Suprapubic skin (tissue), 4 donors: Measurements from ENCODE around the gene OR7A5. TPM values are rescaled to one million over a fixed set of nuclear protein-coding genes. Genes with fewer than 3 reads are reported as not detected.
"Not testable (repeated sequence)": the region's sequence is repeated elsewhere in the genome, so short reads cannot be mapped to it uniquely, and the experiment has no call there.

Source experiments
- DNase-seq, 2 donors: peaks; one replicate each; pipeline ENCODE4 v3.0.0-alpha.2; 2019; ENCODE audit warnings: low spot score in 2 of 2
- H3K27ac ChIP-seq: fragments of 200-600 bp; sonication (generic); one replicate; pipeline ENCODE4 v1.5.1; 2019
- H3K27me3 ChIP-seq: fragments of 200-600 bp; sonication (generic); one replicate; pipeline ENCODE4 v1.5.1; 2019
- H3K36me3 ChIP-seq: fragments of 200-600 bp; sonication (generic); one replicate; pipeline ENCODE4 v1.5.1; 2019
- H3K4me1 ChIP-seq: fragments of 200-600 bp; sonication (generic); one replicate; pipeline ENCODE4 v1.5.1; 2019
- H3K4me3 ChIP-seq: fragments of 200-600 bp; sonication (generic); one replicate; pipeline ENCODE4 v1.5.1; 2019; ENCODE audit warnings: mild to moderate bottlenecking
- H3K9me3 ChIP-seq: fragments of 200-600 bp; sonication (generic); one replicate; pipeline ENCODE4 v1.5.1; 2019
- CTCF ChIP-seq, 2 donors: fragments of 200-600 bp in 1 of 2; fragments of 450-650 bp in 1 of 2; sonication (generic) in 1 of 2; IDR thresholded peaks; one replicate each; pipeline ENCODE4 v1.5.1; 2016 to 2019; ENCODE audit warnings: antibody characterized with exemption in 2 of 2, mild to moderate bottlenecking in 1 of 2, moderate library complexity in 1 of 2
- EP300 ChIP-seq: sonication (generic); formaldehyde crosslinking; IDR thresholded peaks from one replicate; pipeline ENCODE4 v1.6.1; 2017; ENCODE audit warnings: antibody characterized with exemption
- POLR2A ChIP-seq, 2 donors: fragments of 450-650 bp; IDR thresholded peaks; one replicate each; pipeline ENCODE4 v1.6.1; 2017; ENCODE audit warnings: antibody characterized with exemption in 2 of 2, mild to moderate bottlenecking in 2 of 2, moderate library complexity in 2 of 2
- POLR2AphosphoS5 ChIP-seq, 3 donors: sonication (generic); formaldehyde crosslinking; IDR thresholded peaks; one replicate each; pipeline ENCODE4 v1.6.1; 2017; ENCODE audit warnings: antibody characterized with exemption in 3 of 3
- WGBS: methylation state at CpG from one replicate; pipeline ENCODE4 v1.1.5; 2018; 5-methylcytosine and 5-hydroxymethylcytosine counted together
- total RNA-seq, 4 donors: library from RNA; depleted of rRNA; stranded (reverse); fragments of >200 nt; gene quantifications; one replicate each; pipeline ENCODE4 v1.1.0, GENCODE V29; 2016

OR7A5 gene
- total RNA-seq, 4 donors from 2014 or later = 0.91 to 3.7 (median 2.7) TPM

GRCh38 chr19:14804765-14805164, 30.2 kb downstream of the OR7A5 start:
- DNase-seq = no peak
- Histone ChIP-seq H3K27ac (no peak overlapping the region), H3K4me1 (no peaks in the 10 kb centered on the region), H3K36me3 (no peaks in the 10 kb centered on the region), H3K27me3 (no peaks in the 10 kb centered on the region), H3K4me3 (no peak overlapping the region), H3K9me3 (no peaks in the 10 kb centered on the region)
- WGBS = 77% methylated on average over 3 of the region's 3 CpGs
- no peak for TF ChIP-seq CTCF (IDR thresholded peaks at IDR 0.05)
- no peak for TF ChIP-seq EP300
- no peak for TF ChIP-seq POLR2A (IDR thresholded peaks at IDR 0.05)
- no peak for TF ChIP-seq POLR2AphosphoS5 (IDR thresholded peaks at IDR 0.05)

GRCh38 chr19:14798760-14799159, 36.2 kb downstream of the OR7A5 start:
- DNase-seq = no peak
- no peak for TF ChIP-seq CTCF (IDR thresholded peaks at IDR 0.05)
- TF ChIP-seq POLR2AphosphoS5 (IDR thresholded peaks at IDR 0.05) = no peak
- no peak for TF ChIP-seq EP300
- TF ChIP-seq POLR2A (IDR thresholded peaks at IDR 0.05) = no peak
- Histone ChIP-seq H3K4me1 (no peaks in the 10 kb centered on the region), H3K36me3 (no peaks in the 10 kb centered on the region), H3K27ac (no peak overlapping the region), H3K27me3 (no peaks in the 10 kb centered on the region), H3K9me3 (no peaks in the 10 kb centered on the region), H3K4me3 (no peak overlapping the region)
- WGBS = 81% methylated on average over 5 of the region's 5 CpGs

GRCh38 chr19:14796021-14796420, 39.0 kb downstream of the OR7A5 start:
- H3K4me1 ChIP-seq = no peaks in the 10 kb centered on the region
- no peak overlapping the region for H3K27ac ChIP-seq
- WGBS = 96% methylated on average over 11 of the region's 11 CpGs
- no peaks in the 10 kb centered on the region for H3K36me3 ChIP-seq
- H3K9me3 ChIP-seq = no peaks in the 10 kb centered on the region
- peak in 1 of 2 donors; percentile 31 for DNase-seq
- H3K27me3 ChIP-seq = no peaks in the 10 kb centered on the region
- H3K4me3 ChIP-seq = no peak overlapping the region
- TF ChIP-seq EP300 (no peak), POLR2AphosphoS5 (IDR thresholded peaks at IDR 0.05) (no peak), POLR2A (IDR thresholded peaks at IDR 0.05) (no peak), CTCF (IDR thresholded peaks at IDR 0.05) (no peak)

GRCh38 chr19:14795078-14795721, 39.8 kb downstream of the OR7A5 start:
- no peaks in the 10 kb centered on the region for H3K9me3 ChIP-seq
- no peak overlapping the region for H3K4me3 ChIP-seq
- peak in 1 of 2 donors; percentile 29 for DNase-seq
- H3K27ac ChIP-seq = no peak overlapping the region
- no peaks in the 10 kb centered on the region for H3K4me1 ChIP-seq
- TF ChIP-seq CTCF (IDR thresholded peaks at IDR 0.05) (no peak), POLR2A (IDR thresholded peaks at IDR 0.05) (no peak)
- H3K27me3 ChIP-seq = no peaks in the 10 kb centered on the region
- no peaks in the 10 kb centered on the region for H3K36me3 ChIP-seq
- WGBS = 81% methylated on average over 5 of the region's 5 CpGs

- H3K36me3 ChIP-seq, H3K27ac ChIP-seq, H3K9me3 ChIP-seq, H3K27me3 ChIP-seq, H3K4me1 ChIP-seq, H3K4me3 ChIP-seq: not testable (repeated sequence)
- WGBS = 64% methylated on average over 6 of the region's 6 CpGs
- DNase-seq = peak in 1 of 2 donors; percentile 21
Measured at GRCh38 chr19:14792250-14792649, 42.7 kb downstream of the OR7A5 start.

GRCh38 chr19:14786421-14786851, 48.5 kb downstream of the OR7A5 start:
- Histone ChIP-seq H3K27ac (no peak overlapping the region), H3K4me3 (peak overlapping the region; percentile 15), H3K9me3 (no peaks in the 10 kb centered on the region)

GRCh38 chr19:14785102-14785793, 49.7 kb downstream of the OR7A5 start:
- H3K4me1 ChIP-seq, H3K9me3 ChIP-seq, H3K27me3 ChIP-seq, H3K4me3 ChIP-seq, H3K36me3 ChIP-seq: not testable (repeated sequence)
- DNase-seq = peak in 1 of 2 donors; percentile 70
- H3K27ac ChIP-seq = peak overlapping the region; percentile 8
- 57% methylated on average over 9 of the region's 11 CpGs for WGBS

More at GRCh38 chr19:14786421-14786851, 48.5 kb downstream of the OR7A5 start:
- peak in 1 of 2 donors; percentile 74 for DNase-seq
- no peaks in the 10 kb centered on the region for H3K36me3 ChIP-seq
- no peak for TF ChIP-seq POLR2A (IDR thresholded peaks at IDR 0.05)
- TF ChIP-seq CTCF (IDR thresholded peaks at IDR 0.05) = peak in 1 of 2 donors; percentile 86
- TF ChIP-seq EP300 = no peak
- TF ChIP-seq POLR2AphosphoS5 (IDR thresholded peaks at IDR 0.05) = no peak
- peaks cover 6% of the 10 kb centered on the region for H3K4me1 ChIP-seq
- 17% methylated on average over 11 of the region's 18 CpGs for WGBS
- H3K27me3 ChIP-seq = peaks cover 5% of the 10 kb centered on the region

- not testable (repeated sequence) for H3K4me1 ChIP-seq, H3K27me3 ChIP-seq, H3K36me3 ChIP-seq, H3K4me3 ChIP-seq, H3K9me3 ChIP-seq
- WGBS = 71% methylated on average over 9 of the region's 10 CpGs
- peak; percentile 70 to 79 for DNase-seq
- peak overlapping the region; percentile 8 for H3K27ac ChIP-seq
Measured at GRCh38 chr19:14784730-14785101, 50.3 kb downstream of the OR7A5 start.
